Endodermal cell (in vitro differentiated cells): Measurements from ENCODE around the gene COL27A1. TPM values are rescaled to one million over a fixed set of nuclear protein-coding genes. Genes with fewer than 3 reads are reported as not detected.
"Not testable (repeated sequence)": the region's sequence is repeated elsewhere in the genome, so short reads cannot be mapped to it uniquely, and the experiment has no call there.

Experiments
- DNase-seq: peaks from one replicate; pipeline ENCODE4 v3.0.0-alpha.2; 2017
- H3K27ac ChIP-seq: 2 replicates; pipeline ENCODE4 v1.5.1; 2013; ENCODE audit warnings: mild to moderate bottlenecking, low read depth, low read length, moderate library complexity
- H3K27me3 ChIP-seq: 2 replicates; pipeline ENCODE4 v1.6.1; 2013; ENCODE audit warnings: mild to moderate bottlenecking, low read length, moderate library complexity; ENCODE audit not compliant: insufficient read depth, control insufficient read depth, poor library complexity, severe bottlenecking
- H3K36me3 ChIP-seq: 2 replicates; pipeline ENCODE4 v1.7.0; 2013; ENCODE audit warnings: mild to moderate bottlenecking, low read length, moderate library complexity; ENCODE audit not compliant: control insufficient read depth, insufficient read depth
- H3K4me1 ChIP-seq: one replicate; pipeline ENCODE4 v1.7.0; 2013; ENCODE audit warnings: low read length; ENCODE audit not compliant: control insufficient read depth, insufficient read depth
- H3K4me3 ChIP-seq: 2 replicates; pipeline ENCODE4 v1.5.1; 2013; ENCODE audit warnings: mild to moderate bottlenecking, low read length, moderate library complexity
- H3K9ac ChIP-seq: 2 replicates; pipeline ENCODE4 v1.6.1; 2013; ENCODE audit warnings: mild to moderate bottlenecking, low read length, moderate library complexity; ENCODE audit not compliant: poor library complexity, severe bottlenecking; ENCODE audit errors: extremely low read depth
- H3K9me3 ChIP-seq: 2 replicates; pipeline ENCODE4 v1.6.1; 2013; ENCODE audit warnings: mild to moderate bottlenecking, low read length, moderate library complexity; ENCODE audit not compliant: control insufficient read depth
- H3K27ac Mint-ChIP-seq: 2 replicates; pipeline ENCODE4 v1.8.0; 2020; ENCODE audit warnings: mixed read lengths
- H3K27me3 Mint-ChIP-seq: 2 replicates; pipeline ENCODE4 v1.8.0; 2021; ENCODE audit warnings: mild to moderate bottlenecking, mixed read lengths; ENCODE audit not compliant: insufficient read depth
- H3K36me3 Mint-ChIP-seq: 2 replicates; pipeline ENCODE4 v1.8.0; 2020; ENCODE audit warnings: low read depth, mixed read lengths
- H3K4me1 Mint-ChIP-seq: 2 replicates; pipeline ENCODE4 v1.8.0; 2020; ENCODE audit warnings: mixed read lengths
- H3K4me3 Mint-ChIP-seq: 2 replicates; pipeline ENCODE4 v1.8.0; 2020; ENCODE audit warnings: mild to moderate bottlenecking, moderate library complexity, mixed read lengths
- H3K9me3 Mint-ChIP-seq: 2 replicates; pipeline ENCODE4 v1.8.0; 2020; ENCODE audit warnings: mild to moderate bottlenecking, mixed read lengths
- CTCF ChIP-seq: fragments of 200-600 bp; sonication (generic); conservative IDR thresholded peaks from 2 replicates; pipeline ENCODE4 v1.5.0; 2021; ENCODE audit warnings: antibody characterized with exemption, mild to moderate bottlenecking
- WGBS, 2 experiments: methylation state at CpG; one replicate each; pipeline versions ENCODE4 v1.1.5 to v1.1.7; 2013; ENCODE audit warnings: missing lambda C conversion rate in 2 of 2, mixed read lengths in 1 of 2; ENCODE audit not compliant: insufficient coverage in 1 of 2, insufficient read length in 1 of 2; 5-methylcytosine and 5-hydroxymethylcytosine counted together
- total RNA-seq, 2 donors: library from RNA; stranded (reverse); fragmentation: NEBNext Ultra II Directional in 1 of 2; extraction: Animal tissue kit (Norgen Biotek cat#: 25700) in 1 of 2; gene quantifications; 2 replicates in 1 of 2; 3 replicates in 1 of 2; pipeline ENCODE4 v1.2.1, GENCODE V29; 2021

Gene COL27A1
- total RNA-seq, 2 donors from 2014 or later: 43.8 to 69.5 TPM

- H3K4me1 Mint-ChIP-seq, DNase-seq: not testable (repeated sequence)
Observed at GRCh38 chr9:114328937-114329624, 173.7 kb downstream of the COL27A1 start.

GRCh38 chr9:114329625-114330022, 174.3 kb downstream of the COL27A1 start, which contains the start of gene ORM2:
Gene ORM2 (plus strand): TSS chr9:114329869. CDS start chr9:114329905, 36 bp downstream.
- H3K4me1 ChIP-seq, H3K27me3 ChIP-seq, H3K9me3 ChIP-seq, H3K36me3 Mint-ChIP-seq, H3K27ac ChIP-seq, H3K27me3 Mint-ChIP-seq, H3K27ac Mint-ChIP-seq, H3K9ac ChIP-seq, H3K4me3 ChIP-seq, DNase-seq, H3K9me3 Mint-ChIP-seq, H3K4me1 Mint-ChIP-seq, H3K36me3 ChIP-seq, H3K4me3 Mint-ChIP-seq: not testable (repeated sequence)
- WGBS, 2 experiments: 100% methylated on average over 2 of the region's 10 CpGs; no CpG with 5 or more reads in 1 of the 2 experiments

More at GRCh38 chr9:114328937-114329624, 173.7 kb downstream of the COL27A1 start:
- not testable (repeated sequence) for H3K36me3 Mint-ChIP-seq, H3K4me3 Mint-ChIP-seq, H3K4me1 ChIP-seq, H3K4me3 ChIP-seq, H3K27me3 Mint-ChIP-seq, H3K9me3 ChIP-seq, H3K9ac ChIP-seq, H3K27ac Mint-ChIP-seq, H3K27me3 ChIP-seq, H3K36me3 ChIP-seq, H3K9me3 Mint-ChIP-seq, H3K27ac ChIP-seq
- WGBS, 2 experiments: 89 to 91% methylated on average over 3 to 6 of the region's 12 CpGs

GRCh38 chr9:114330636-114331035, 175.3 kb downstream of the COL27A1 start:
- 88 to 93% methylated on average over 5 to 10 of the region's 10 CpGs for WGBS, 2 experiments
- Histone ChIP-seq H3K9me3 (no peaks in the 10 kb centered on the region), H3K27me3 (no peaks in the 10 kb centered on the region), H3K27ac (no peak overlapping the region), H3K36me3 (no peaks in the 10 kb centered on the region), H3K4me1 (no peaks in the 10 kb centered on the region), H3K9ac (no peak overlapping the region), H3K4me3 (no peak overlapping the region)
- H3K36me3 Mint-ChIP-seq: peaks cover 2% of the 10 kb centered on the region
- no peak overlapping the region for H3K4me3 Mint-ChIP-seq
- no peaks in the 10 kb centered on the region for H3K4me1 Mint-ChIP-seq
- DNase-seq: no peak
- no peaks in the 10 kb centered on the region for H3K27me3 Mint-ChIP-seq
- TF ChIP-seq CTCF: no peak
- H3K27ac Mint-ChIP-seq: no peak overlapping the region
- H3K9me3 Mint-ChIP-seq: peaks cover 2% of the 10 kb centered on the region

GRCh38 chr9:114331229-114332195, 176.2 kb downstream of the COL27A1 start:
- not testable (repeated sequence) for H3K4me3 Mint-ChIP-seq, H3K9me3 ChIP-seq, H3K9me3 Mint-ChIP-seq, H3K27ac ChIP-seq, H3K27me3 ChIP-seq, H3K4me1 Mint-ChIP-seq, H3K27me3 Mint-ChIP-seq, H3K36me3 ChIP-seq, H3K4me1 ChIP-seq, H3K9ac ChIP-seq, H3K4me3 ChIP-seq, H3K36me3 Mint-ChIP-seq, H3K27ac Mint-ChIP-seq, DNase-seq
- WGBS, 2 experiments: 91 to 98% methylated on average over 8 to 15 of the region's 19 CpGs

GRCh38 chr9:114332474-114333040, 177.2 kb downstream of the COL27A1 start:
- H3K36me3 ChIP-seq, H3K9ac ChIP-seq, H3K4me1 ChIP-seq, H3K9me3 Mint-ChIP-seq, H3K27me3 ChIP-seq, H3K4me3 Mint-ChIP-seq, H3K9me3 ChIP-seq, H3K4me3 ChIP-seq, DNase-seq, H3K27me3 Mint-ChIP-seq, H3K4me1 Mint-ChIP-seq, H3K27ac ChIP-seq, H3K27ac Mint-ChIP-seq: not testable (repeated sequence)
- 88 to 100% methylated on average over 1 to 4 of the region's 4 CpGs for WGBS, 2 experiments
- H3K36me3 Mint-ChIP-seq: peaks cover 12% of the 10 kb centered on the region

- not testable (repeated sequence) for H3K27me3 Mint-ChIP-seq, H3K4me1 Mint-ChIP-seq, H3K4me3 Mint-ChIP-seq, H3K27ac Mint-ChIP-seq, H3K4me1 ChIP-seq, H3K9me3 ChIP-seq, H3K4me3 ChIP-seq, H3K36me3 ChIP-seq, DNase-seq, H3K9me3 Mint-ChIP-seq, H3K27me3 ChIP-seq, H3K27ac ChIP-seq, H3K9ac ChIP-seq
- H3K36me3 Mint-ChIP-seq: peaks cover 20% of the 10 kb centered on the region
- 91% methylated on average over 1 of the region's 4 CpGs; no CpG with 5 or more reads in 1 of the 2 experiments for WGBS, 2 experiments
Observed at GRCh38 chr9:114333718-114334117, 178.4 kb downstream of the COL27A1 start.
